ENCODE data around the gene POLR2M.

Gene POLR2M

GRCh38 chr15:57741089-57741488 is 34.6 kb downstream of the POLR2M start:
- no peak for ATAC-seq

GRCh38 chr15:57743424-57743823 is 36.9 kb downstream of the POLR2M start:
- no peak for ATAC-seq

GRCh38 chr15:57746786-57747185 is 40.3 kb downstream of the POLR2M start:
- no peak for ATAC-seq

- no peak for ATAC-seq
These were observed 40.8 kb downstream of the POLR2M start for GRCh38 chr15:57747206-57747896.

GRCh38 chr15:57751177-57751800 is 44.8 kb downstream of the POLR2M start:
- ATAC-seq, result no peak

GRCh38 chr15:57752436-57752835 is 45.9 kb downstream of the POLR2M start:
- ATAC-seq, result no peak

- no peak for ATAC-seq
These were observed 46.3 kb downstream of the POLR2M start for GRCh38 chr15:57752840-57753239.

- ATAC-seq, result no peak
These were observed 50.0 kb downstream of the POLR2M start for GRCh38 chr15:57756466-57756865.

- no peak for ATAC-seq
These were observed 52.0 kb downstream of the POLR2M start for GRCh38 chr15:57758560-57758959.

GRCh38 chr15:57761562-57761961 is 55.0 kb downstream of the POLR2M start:
- no peak for ATAC-seq

GRCh38 chr15:57762302-57762701 is 55.8 kb downstream of the POLR2M start:
- no peak for ATAC-seq

- ATAC-seq, result no peak
These were observed 56.9 kb downstream of the POLR2M start for GRCh38 chr15:57763176-57763964.
